ENCODE results near the gene OR4A47.

DNA sequence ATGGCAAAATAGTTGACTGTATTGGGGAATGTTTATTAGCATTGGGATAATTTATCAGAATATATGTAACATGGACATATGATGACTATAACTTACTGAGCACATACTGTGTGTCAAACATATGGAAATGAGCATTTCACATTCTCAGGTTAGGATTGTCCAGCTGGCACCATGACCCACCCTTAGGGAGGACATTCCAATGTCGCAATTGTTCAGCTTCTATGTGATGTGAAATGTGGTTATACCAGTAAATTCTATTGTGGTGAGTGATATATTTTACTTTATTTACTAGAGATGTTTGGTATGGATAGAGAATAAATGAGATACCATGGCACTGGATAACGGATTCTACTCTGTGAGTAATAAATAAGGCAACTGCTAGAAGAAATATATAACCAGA is 50.4 kb downstream of the OR4A47 start:
- TF ChIP-seq, protein P1, sequence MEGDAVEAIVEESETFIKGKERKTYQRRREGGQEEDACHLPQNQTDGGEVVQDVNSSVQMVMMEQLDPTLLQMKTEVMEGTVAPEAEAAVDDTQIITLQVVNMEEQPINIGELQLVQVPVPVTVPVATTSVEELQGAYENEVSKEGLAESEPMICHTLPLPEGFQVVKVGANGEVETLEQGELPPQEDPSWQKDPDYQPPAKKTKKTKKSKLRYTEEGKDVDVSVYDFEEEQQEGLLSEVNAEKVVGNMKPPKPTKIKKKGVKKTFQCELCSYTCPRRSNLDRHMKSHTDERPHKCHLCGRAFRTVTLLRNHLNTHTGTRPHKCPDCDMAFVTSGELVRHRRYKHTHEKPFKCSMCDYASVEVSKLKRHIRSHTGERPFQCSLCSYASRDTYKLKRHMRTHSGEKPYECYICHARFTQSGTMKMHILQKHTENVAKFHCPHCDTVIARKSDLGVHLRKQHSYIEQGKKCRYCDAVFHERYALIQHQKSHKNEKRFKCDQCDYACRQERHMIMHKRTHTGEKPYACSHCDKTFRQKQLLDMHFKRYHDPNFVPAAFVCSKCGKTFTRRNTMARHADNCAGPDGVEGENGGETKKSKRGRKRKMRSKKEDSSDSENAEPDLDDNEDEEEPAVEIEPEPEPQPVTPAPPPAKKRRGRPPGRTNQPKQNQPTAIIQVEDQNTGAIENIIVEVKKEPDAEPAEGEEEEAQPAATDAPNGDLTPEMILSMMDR (conservative IDR thresholded peaks at IDR 0.05 in 1 of 2, IDR thresholded peaks at IDR 0.05 in 1 of 2; ENCODE audit: low read depth in 1 of 2, low read length in 2 of 2): no peak
- TF ChIP-seq EZH2 (IDR thresholded peaks at IDR 0.05; ENCODE audit: low read length, missing control alignments): no peak

All from fibroblast of lung (primary cell).